GM18858 (cell line): ENCODE results near the gene OGFOD3.
"Not testable (repeated sequence)": the region's sequence is repeated elsewhere in the genome, so short reads cannot be mapped to it uniquely, and the experiment has no call there.

Experiments used
- ATAC-seq: cut with Tn5 transposase; IDR thresholded peaks from one replicate; pipeline ENCODE4 v1.9.1; 2021; ENCODE audit not compliant: unreplicated experiment

OGFOD3 gene

GRCh38 chr17:82375359-82376041 is 42.9 kb downstream of the OGFOD3 start:
- no peak for ATAC-seq

GRCh38 chr17:82374626-82375331 is 43.6 kb downstream of the OGFOD3 start:
- no peak for ATAC-seq

- no peak for ATAC-seq
Observed at GRCh38 chr17:82373731-82374625, 44.4 kb downstream of the OGFOD3 start.

GRCh38 chr17:82373072-82373452 is 45.3 kb downstream of the OGFOD3 start:
- not testable (repeated sequence) for ATAC-seq

GRCh38 chr17:82372249-82373071 is 45.9 kb downstream of the OGFOD3 start:
- ATAC-seq, result no peak

GRCh38 chr17:82371333-82372248 is 46.8 kb downstream of the OGFOD3 start, which contains the start of gene UTS2R:
Gene UTS2R (plus strand): TSS chr17:82371765. CDS start chr17:82374325, 2,560 bp downstream.
- ATAC-seq, result no peak

GRCh38 chr17:82370471-82371332 is 47.7 kb downstream of the OGFOD3 start:
- ATAC-seq, result no peak

GRCh38 chr17:82369211-82369610 is 49.2 kb downstream of the OGFOD3 start:
- no peak for ATAC-seq

GRCh38 chr17:82367724-82368524 is 50.5 kb downstream of the OGFOD3 start:
- ATAC-seq, result no peak

GRCh38 chr17:82366749-82367148 is 51.6 kb downstream of the OGFOD3 start:
- ATAC-seq, result no peak

- no peak for ATAC-seq
Observed at GRCh38 chr17:82365606-82366295, 52.6 kb downstream of the OGFOD3 start.

GRCh38 chr17:82361885-82362633 is 56.3 kb downstream of the OGFOD3 start:
- no peak for ATAC-seq

GRCh38 chr17:82359451-82360074 is 58.8 kb downstream of the OGFOD3 start:
- ATAC-seq, result not testable (repeated sequence)

- ATAC-seq, result no peak
Observed at GRCh38 chr17:82358465-82359350, 59.7 kb downstream of the OGFOD3 start, which contains the start of gene TEX19. Gene TEX19 (plus strand): TSS chr17:82359247. CDS start chr17:82362151, 2,904 bp downstream.

GRCh38 chr17:82357394-82357793 is 61.0 kb downstream of the OGFOD3 start:
- ATAC-seq, result no peak
